GM12878 (cell line): ENCODE measurements around the gene CDKN2A. TPM values are rescaled to one million over a fixed set of nuclear protein-coding genes. Genes with fewer than 3 reads are reported as not detected.

Source experiments
- ATAC-seq: fragments of 200-7000 bp; cut with Tn5 transposase; 3 replicates; pipeline ENCODE4 v1.9.1; 2020; ENCODE audit warnings: mild to moderate bottlenecking, moderate library complexity
- BruUV-seq: library from RNA; stranded (reverse); fragments of 400-500 nt; replicated peaks from 2 replicates; lab custom pipeline; 2021; lab: Mats Ljungman, UMichigan
- CTCF ChIA-PET: fragments of 300-600 bp; sonication (Branson Sonifier 250); formaldehyde crosslinking; extraction: SDS; loops from one replicate; lab custom pipeline; 2021; ENCODE audit warnings: inconsistent platforms; lab: Yijun Ruan, JAX
- POLR2A ChIA-PET: fragments of 350-600 bp; formaldehyde crosslinking; extraction: SDS; loops from one replicate; lab custom pipeline; 2021; ENCODE audit warnings: inconsistent platforms; lab: Charles Lee
- RAD21 ChIA-PET: fragments of 300-600 bp; sonication (Branson Sonifier 250); formaldehyde crosslinking; loops from one replicate; lab custom pipeline; 2023; ENCODE audit warnings: antibody characterized with exemption; ENCODE audit not compliant: unreplicated experiment; lab: Charles Lee
- SMC1A ChIA-PET: fragments of 300-600 bp; sonication (Branson Sonifier 250); formaldehyde crosslinking; loops from one replicate; lab custom pipeline; 2023; ENCODE audit not compliant: unreplicated experiment, uncharacterized antibody; lab: Charles Lee
- DNase-seq: peaks from one replicate; pipeline ENCODE4 v3.0.0-alpha.2; 2011; ENCODE audit warnings: low read depth, low spot score
- FAIRE-seq: peaks from 3 replicates; lab custom pipeline; 2011; peaks lifted over from hg19 to GRCh38; lab: Jason Lieb, UNC
- H2AFZ ChIP-seq: 2 replicates; pipeline ENCODE4 v1.6.0; 2011; ENCODE audit warnings: low read depth, low read length, control low read depth; ENCODE audit not compliant: control insufficient read depth
- H3K27ac ChIP-seq: 2 replicates; pipeline ENCODE4 v1.5.1; 2011; ENCODE audit warnings: control low read depth; ENCODE audit not compliant: control insufficient read depth, insufficient read depth
- H3K27me3 ChIP-seq, 2 experiments: replicated peaks in 1 of 2; 2 replicates each; pipeline versions ENCODE4 v1.6.0 to v1.6.1; 2011; ENCODE audit warnings: low read length in 1 of 2; ENCODE audit not compliant: control insufficient read depth in 2 of 2, insufficient read depth in 2 of 2
- H3K36me3 ChIP-seq, 2 experiments: 2 replicates each; pipeline ENCODE4 v1.5.1; 2011; ENCODE audit warnings: low read length in 1 of 2; ENCODE audit not compliant: control insufficient read depth in 2 of 2, insufficient read depth in 2 of 2
- H3K4me1 ChIP-seq: 2 replicates; pipeline ENCODE4 v1.6.1; 2011; ENCODE audit warnings: mild to moderate bottlenecking, low read length, moderate library complexity, mixed read lengths; ENCODE audit not compliant: control insufficient read depth, insufficient read depth
- H3K4me2 ChIP-seq: 2 replicates; pipeline ENCODE4 v1.6.0; 2011; ENCODE audit warnings: control low read depth; ENCODE audit not compliant: control insufficient read depth, insufficient read depth
- H3K4me3 ChIP-seq: fragments of 200-600 bp; sonication (generic); 2 replicates; pipeline ENCODE4 v1.5.1; 2016
- H3K79me2 ChIP-seq: 2 replicates; pipeline ENCODE4 v1.6.0; 2011; ENCODE audit warnings: low read length; ENCODE audit not compliant: control insufficient read depth, insufficient read depth
- H3K9ac ChIP-seq: 2 replicates; pipeline ENCODE4 v1.8.0; 2011; ENCODE audit warnings: low read length, control low read depth, mixed read lengths; ENCODE audit not compliant: control insufficient read depth, insufficient read depth
- H3K9me3 ChIP-seq: replicated peaks from 3 replicates; pipeline ENCODE4 v1.5.1; 2011; ENCODE audit warnings: mild to moderate bottlenecking, low read length; ENCODE audit not compliant: control insufficient read depth, insufficient read depth
- H4K20me1 ChIP-seq: 2 replicates; pipeline ENCODE4 v1.6.0; 2011; ENCODE audit not compliant: control insufficient read depth, insufficient read depth
- ATF2 ChIP-seq: IDR thresholded peaks from 2 replicates; pipeline ENCODE4 v1.6.1; 2012; ENCODE audit warnings: low read length, inconsistent platforms
- BHLHE40 ChIP-seq, 2 experiments: fragments of 450-650 bp in 1 of 2; IDR thresholded peaks; 2 replicates each; pipeline ENCODE4 v1.6.1; 2011 to 2017; ENCODE audit warnings: low read depth in 2 of 2, borderline replicate concordance in 1 of 2, improper control_type of control experiment in 1 of 2, low read length in 1 of 2, mild to moderate bottlenecking in 1 of 2
- CHD1 ChIP-seq: IDR thresholded peaks from 2 replicates; pipeline ENCODE4 v1.6.1; 2012; ENCODE audit warnings: low read depth, low read length, improper control_type of control experiment
- CHD2 ChIP-seq: IDR thresholded peaks from 2 replicates; pipeline ENCODE4 v1.6.1; 2011; ENCODE audit warnings: low read depth, low read length, improper control_type of control experiment, borderline replicate concordance
- CTCF ChIP-seq, 3 experiments: IDR thresholded peaks in 2 of 3; conservative IDR thresholded peaks in 1 of 3; 2 replicates each; pipeline ENCODE4 v1.5.1; 2011; ENCODE audit warnings: low read depth in 3 of 3, low read length in 3 of 3, mild to moderate bottlenecking in 3 of 3, control low read depth in 2 of 3, moderate library complexity in 2 of 3, inconsistent platforms in 1 of 3, mixed read lengths in 1 of 3; ENCODE audit not compliant: control insufficient read depth in 2 of 3, insufficient read depth in 1 of 3; ENCODE audit errors: extremely low read depth in 1 of 3
- MYB ChIP-seq: fragments of 150-350 bp; IDR thresholded peaks from 2 replicates; pipeline ENCODE4 v1.6.1; 2014; ENCODE audit warnings: mild to moderate bottlenecking, low read depth, low read length, borderline replicate concordance
- STAT3 ChIP-seq: IDR thresholded peaks from 2 replicates; pipeline ENCODE4 v1.6.1; 2011; ENCODE audit warnings: low read depth, low read length, improper control_type of control experiment
- WGBS: methylation state at CpG from one replicate; pipeline ENCODE4 v1.1.6; 2016; ENCODE audit warnings: low lambda C conversion rate; ENCODE audit not compliant: insufficient replicate concordance, insufficient coverage; ENCODE audit errors: missing lambda C conversion rate; 5-methylcytosine and 5-hydroxymethylcytosine counted together
- in situ Hi-C: fragments of 300-500 bp; cut with MboI; formaldehyde crosslinking; loops from 9 replicates; pipeline ENCODE4 v1.14.3; 2018; ENCODE audit warnings: mixed read lengths
- intact Hi-C: fragments of 100-400 bp; cut with micrococcal nuclease; formaldehyde crosslinking; loops from one replicate; pipeline ENCODE4 v1.14.2; 2022; ENCODE audit not compliant: unreplicated experiment
- polyA plus RNA-seq, 11 experiments: library from polyadenylated mRNA; depleted of rRNA in 4 of 11; unstranded in 6 of 11; stranded (reverse) in 5 of 11; fragments of >200 nt; fragmentation: Nextera tagmentation in 4 of 11; fragmentation: Illumina TruSeq in 1 of 11; extraction: Ambion mirVana in 4 of 11; extraction: Trizol in 1 of 11; gene quantifications; 1 replicate in 1 of 11; 2 replicates in 10 of 11; pipeline versions ENCODE4 v1.2.1 to v1.2.3, GENCODE V29; 2011 to 2016; ENCODE audit warnings: inconsistent platforms in 2 of 11, missing spikeins in 2 of 11, low read depth in 1 of 11
- total RNA-seq, 4 experiments: library from RNA; depleted of rRNA in 3 of 4; stranded (reverse); fragments of >200 nt in 3 of 4; fragmentation: Illumina TruSeq in 1 of 4; extraction: Trizol in 1 of 4; gene quantifications; 2 replicates each; pipeline versions ENCODE4 v1.2.1 to v1.2.3, GENCODE V29; 2013 to 2021
- TF ChIP-seq, protein P1 (sequence below): fragments of 450-650 bp; IDR thresholded peaks from 2 replicates; pipeline ENCODE4 v1.6.1; 2018; ENCODE audit warnings: borderline replicate concordance, mild to moderate bottlenecking; ENCODE audit not compliant: partially characterized antibody
- TF ChIP-seq, protein P2 (sequence below): fragments of 450-650 bp; IDR thresholded peaks from 2 replicates; pipeline ENCODE4 v1.6.1; 2017; ENCODE audit warnings: low read depth, mild to moderate bottlenecking, moderate library complexity
- TF ChIP-seq, protein P3 (sequence below): IDR thresholded peaks from 2 replicates; pipeline ENCODE4 v1.6.1; 2011; ENCODE audit warnings: borderline replicate concordance, low read depth, mild to moderate bottlenecking, moderate library complexity, mixed read lengths, low read length; ENCODE audit not compliant: insufficient read depth; ENCODE audit errors: extremely low read length

The CDKN2A gene
- total and polyA plus RNA-seq, 10 of the 15 experiments (the other 5 are each of a cell fraction or from before 2014, with no cell fraction given): 0.84 to 41.2 (median 18.4) TPM

DNA sequence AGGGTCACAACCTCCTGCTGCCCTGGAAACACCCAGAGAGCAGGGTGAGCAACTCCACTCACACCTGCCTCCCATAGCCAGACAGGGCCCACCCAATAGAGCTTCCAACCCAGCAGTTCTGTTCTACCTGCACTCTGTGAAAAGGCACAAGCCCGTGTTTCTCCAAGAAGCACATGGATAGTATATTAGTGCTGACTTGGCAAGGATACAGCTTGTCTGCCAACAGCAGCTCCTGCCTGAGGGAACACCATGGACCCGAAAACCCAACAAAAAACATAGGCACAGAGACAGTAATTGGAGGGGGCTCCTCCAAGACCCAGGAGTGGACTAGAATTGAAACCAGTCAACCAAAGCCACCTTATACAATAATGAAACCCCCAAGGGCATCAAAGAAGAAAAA lies 48.6 kb downstream of the CDKN2A start:
- ATAC-seq: no peak
- H3K9ac ChIP-seq: no peak overlapping the region
- ChIA-PET CTCF (no interaction called here), POLR2A (interaction anchor here (0.7 kb wide), 1 partner anchor 118 kb away, joined by 4 read pairs; no protein-coding TSS in a partner anchor), RAD21 (no interaction called here), SMC1A (interaction anchor here (1.2 kb wide), 1 partner anchor 12 kb away, joined by 3 read pairs; no protein-coding TSS in a partner anchor)
- no peak overlapping the region for H3K27ac ChIP-seq
- H4K20me1 ChIP-seq: no peaks in the 10 kb centered on the region
- H2AFZ ChIP-seq: no peak overlapping the region
- no peaks in the 10 kb centered on the region for H3K36me3 ChIP-seq
- no peak for FAIRE-seq
- 24% methylated on average over 2 of the region's 2 CpGs for WGBS
- no peak overlapping the region for H3K4me2 ChIP-seq
- H3K4me1 ChIP-seq: no peaks in the 10 kb centered on the region
- intact Hi-C loops: no loop called here
- no peaks in the 10 kb centered on the region for H3K79me2 ChIP-seq
- H3K4me3 ChIP-seq: no peak overlapping the region
- no TSS peak for BruUV-seq
- in situ Hi-C loops: no loop called here
- no peaks in the 10 kb centered on the region for H3K27me3 ChIP-seq
- DNase-seq: no peak
- no peaks in the 10 kb centered on the region for H3K9me3 ChIP-seq
- TF ChIP-seq CHD1 (no peak), MYB (no peak), CTCF (IDR thresholded peaks at IDR 0.05 in 2 of 3, conservative IDR thresholded peaks at IDR 0.05 in 1 of 3; ENCODE audit: control insufficient read depth in 2 of 3, extremely low read depth in 1 of 3, insufficient read depth in 1 of 3, low read depth in 3 of 3, low read length in 3 of 3) (no peak), BHLHE40 (IDR thresholded peaks at IDR 0.05; ENCODE audit: borderline replicate concordance in 1 of 2, low read depth in 2 of 2, low read length in 1 of 2) (no peak), STAT3 (no peak), CHD2 (no peak), ATF2 (no peak)
- TF ChIP-seq, protein P1, sequence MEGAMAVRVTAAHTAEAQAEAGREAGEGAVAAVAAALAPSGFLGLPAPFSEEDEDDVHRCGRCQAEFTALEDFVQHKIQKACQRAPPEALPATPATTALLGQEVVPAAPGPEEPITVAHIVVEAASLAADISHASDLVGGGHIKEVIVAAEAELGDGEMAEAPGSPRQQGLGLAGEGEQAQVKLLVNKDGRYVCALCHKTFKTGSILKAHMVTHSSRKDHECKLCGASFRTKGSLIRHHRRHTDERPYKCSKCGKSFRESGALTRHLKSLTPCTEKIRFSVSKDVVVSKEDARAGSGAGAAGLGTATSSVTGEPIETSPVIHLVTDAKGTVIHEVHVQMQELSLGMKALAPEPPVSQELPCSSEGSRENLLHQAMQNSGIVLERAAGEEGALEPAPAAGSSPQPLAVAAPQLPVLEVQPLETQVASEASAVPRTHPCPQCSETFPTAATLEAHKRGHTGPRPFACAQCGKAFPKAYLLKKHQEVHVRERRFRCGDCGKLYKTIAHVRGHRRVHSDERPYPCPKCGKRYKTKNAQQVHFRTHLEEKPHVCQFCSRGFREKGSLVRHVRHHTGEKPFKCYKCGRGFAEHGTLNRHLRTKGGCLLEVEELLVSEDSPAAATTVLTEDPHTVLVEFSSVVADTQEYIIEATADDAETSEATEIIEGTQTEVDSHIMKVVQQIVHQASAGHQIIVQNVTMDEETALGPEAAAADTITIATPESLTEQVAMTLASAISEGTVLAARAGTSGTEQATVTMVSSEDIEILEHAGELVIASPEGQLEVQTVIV: no peak
- TF ChIP-seq, protein P2, sequence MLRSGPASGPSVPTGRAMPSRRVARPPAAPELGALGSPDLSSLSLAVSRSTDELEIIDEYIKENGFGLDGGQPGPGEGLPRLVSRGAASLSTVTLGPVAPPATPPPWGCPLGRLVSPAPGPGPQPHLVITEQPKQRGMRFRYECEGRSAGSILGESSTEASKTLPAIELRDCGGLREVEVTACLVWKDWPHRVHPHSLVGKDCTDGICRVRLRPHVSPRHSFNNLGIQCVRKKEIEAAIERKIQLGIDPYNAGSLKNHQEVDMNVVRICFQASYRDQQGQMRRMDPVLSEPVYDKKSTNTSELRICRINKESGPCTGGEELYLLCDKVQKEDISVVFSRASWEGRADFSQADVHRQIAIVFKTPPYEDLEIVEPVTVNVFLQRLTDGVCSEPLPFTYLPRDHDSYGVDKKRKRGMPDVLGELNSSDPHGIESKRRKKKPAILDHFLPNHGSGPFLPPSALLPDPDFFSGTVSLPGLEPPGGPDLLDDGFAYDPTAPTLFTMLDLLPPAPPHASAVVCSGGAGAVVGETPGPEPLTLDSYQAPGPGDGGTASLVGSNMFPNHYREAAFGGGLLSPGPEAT: no peak
- TF ChIP-seq, protein P3, sequence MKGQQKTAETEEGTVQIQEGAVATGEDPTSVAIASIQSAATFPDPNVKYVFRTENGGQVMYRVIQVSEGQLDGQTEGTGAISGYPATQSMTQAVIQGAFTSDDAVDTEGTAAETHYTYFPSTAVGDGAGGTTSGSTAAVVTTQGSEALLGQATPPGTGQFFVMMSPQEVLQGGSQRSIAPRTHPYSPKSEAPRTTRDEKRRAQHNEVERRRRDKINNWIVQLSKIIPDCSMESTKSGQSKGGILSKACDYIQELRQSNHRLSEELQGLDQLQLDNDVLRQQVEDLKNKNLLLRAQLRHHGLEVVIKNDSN: no peak
